HG02970 (cell line): ENCODE results near the gene PTPRD.

Source experiments
- ATAC-seq: cut with Tn5 transposase; IDR thresholded peaks from one replicate; pipeline ENCODE4 v1.9.1; 2021; ENCODE audit warnings: mild to moderate bottlenecking, moderate library complexity, moderate number of reproducible peaks; ENCODE audit not compliant: unreplicated experiment, low FRiP score

Gene PTPRD

GRCh38 chr9:8457055-8457454 is 2155.7 kb downstream of the PTPRD start:
- ATAC-seq, result no peak

- no peak for ATAC-seq
Measured at GRCh38 chr9:8456344-8456743, 2156.5 kb downstream of the PTPRD start.

- ATAC-seq, result no peak
Measured at GRCh38 chr9:8450810-8451545, 2161.8 kb downstream of the PTPRD start.

- ATAC-seq, result no peak
Measured at GRCh38 chr9:8448226-8448625, 2164.6 kb downstream of the PTPRD start.

GRCh38 chr9:8447601-8448000 is 2165.2 kb downstream of the PTPRD start:
- ATAC-seq, result no peak

GRCh38 chr9:8437876-8438275 is 2174.9 kb downstream of the PTPRD start:
- ATAC-seq, result no peak

- ATAC-seq, result no peak
Measured at GRCh38 chr9:8437259-8437658, 2175.5 kb downstream of the PTPRD start.

- ATAC-seq, result no peak
Measured at GRCh38 chr9:8436786-8437185, 2176.0 kb downstream of the PTPRD start.

GRCh38 chr9:8434621-8435020 is 2178.2 kb downstream of the PTPRD start:
- no peak for ATAC-seq

- ATAC-seq, result no peak
Measured at GRCh38 chr9:8432224-8432623, 2180.6 kb downstream of the PTPRD start.

- no peak for ATAC-seq
Measured at GRCh38 chr9:8431505-8431904, 2181.3 kb downstream of the PTPRD start.

GRCh38 chr9:8430945-8431344 is 2181.9 kb downstream of the PTPRD start:
- ATAC-seq, result no peak

- no peak for ATAC-seq
Measured at GRCh38 chr9:8429768-8430167, 2183.0 kb downstream of the PTPRD start.

- no peak for ATAC-seq
Measured at GRCh38 chr9:8429157-8429556, 2183.6 kb downstream of the PTPRD start.

GRCh38 chr9:8428389-8428788 is 2184.4 kb downstream of the PTPRD start:
- no peak for ATAC-seq

GRCh38 chr9:8424786-8425410 is 2187.9 kb downstream of the PTPRD start:
- no peak for ATAC-seq

GRCh38 chr9:8420416-8420815 is 2192.4 kb downstream of the PTPRD start:
- ATAC-seq, result no peak

GRCh38 chr9:8419596-8420275 is 2193.1 kb downstream of the PTPRD start:
- no peak for ATAC-seq

GRCh38 chr9:8417341-8417740 is 2195.5 kb downstream of the PTPRD start:
- ATAC-seq, result no peak

GRCh38 chr9:8412327-8412726 is 2200.5 kb downstream of the PTPRD start:
- no peak for ATAC-seq

GRCh38 chr9:8408575-8409190 is 2204.1 kb downstream of the PTPRD start:
- no peak for ATAC-seq
